ENCODE measurements around the gene TXNRD2. TPM values are rescaled to one million over a fixed set of nuclear protein-coding genes. Genes with fewer than 3 reads are reported as not detected.

TXNRD2 gene
- total RNA-seq, 1 donor from 2014 or later = 22.2 TPM

GRCh38 chr22:19976671-19977070, 35.1 kb upstream of the TXNRD2 start:
- peaks cover 8% of the 10 kb centered on the region for H3K27me3 Mint-ChIP-seq (ENCODE audit: low read depth)
- peaks cover 15% of the 10 kb centered on the region for H3K4me1 Mint-ChIP-seq
- DNase-seq (ENCODE audit: low read depth, low spot score) = no peak
- no peak overlapping the region for H3K4me3 Mint-ChIP-seq
- H3K36me3 Mint-ChIP-seq (ENCODE audit: low read depth) = peaks cover 10% of the 10 kb centered on the region
- H3K9me3 Mint-ChIP-seq = no peaks in the 10 kb centered on the region
- H3K27ac Mint-ChIP-seq (ENCODE audit: unreplicated experiment) = no peak overlapping the region
- TF ChIP-seq, protein P1, sequence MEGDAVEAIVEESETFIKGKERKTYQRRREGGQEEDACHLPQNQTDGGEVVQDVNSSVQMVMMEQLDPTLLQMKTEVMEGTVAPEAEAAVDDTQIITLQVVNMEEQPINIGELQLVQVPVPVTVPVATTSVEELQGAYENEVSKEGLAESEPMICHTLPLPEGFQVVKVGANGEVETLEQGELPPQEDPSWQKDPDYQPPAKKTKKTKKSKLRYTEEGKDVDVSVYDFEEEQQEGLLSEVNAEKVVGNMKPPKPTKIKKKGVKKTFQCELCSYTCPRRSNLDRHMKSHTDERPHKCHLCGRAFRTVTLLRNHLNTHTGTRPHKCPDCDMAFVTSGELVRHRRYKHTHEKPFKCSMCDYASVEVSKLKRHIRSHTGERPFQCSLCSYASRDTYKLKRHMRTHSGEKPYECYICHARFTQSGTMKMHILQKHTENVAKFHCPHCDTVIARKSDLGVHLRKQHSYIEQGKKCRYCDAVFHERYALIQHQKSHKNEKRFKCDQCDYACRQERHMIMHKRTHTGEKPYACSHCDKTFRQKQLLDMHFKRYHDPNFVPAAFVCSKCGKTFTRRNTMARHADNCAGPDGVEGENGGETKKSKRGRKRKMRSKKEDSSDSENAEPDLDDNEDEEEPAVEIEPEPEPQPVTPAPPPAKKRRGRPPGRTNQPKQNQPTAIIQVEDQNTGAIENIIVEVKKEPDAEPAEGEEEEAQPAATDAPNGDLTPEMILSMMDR (conservative IDR thresholded peaks at IDR 0.05) = no peak

DNA sequence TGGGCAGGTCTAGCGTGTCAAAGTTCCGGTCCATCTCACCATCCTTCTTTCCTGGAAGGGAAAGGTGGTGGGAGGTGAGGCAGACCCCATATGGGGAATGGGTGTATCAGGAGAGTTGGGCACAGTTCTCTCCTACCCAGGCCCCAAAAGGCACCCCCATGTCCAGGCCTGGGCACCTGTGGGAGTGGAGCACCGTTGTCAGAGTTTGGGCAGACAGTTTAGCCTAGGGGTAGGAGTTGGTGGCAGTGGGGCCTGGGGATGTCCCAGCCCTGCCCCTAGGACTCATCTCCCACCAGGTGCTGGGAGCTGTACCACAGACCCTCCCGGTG, 34.1 kb upstream of the TXNRD2 start:
- DNase-seq (ENCODE audit: low read depth, low spot score) = no peak
- Mint-ChIP-seq H3K27me3 (ENCODE audit: low read depth) (peaks cover 8% of the 10 kb centered on the region), H3K4me1 (peaks cover 18% of the 10 kb centered on the region), H3K4me3 (no peak overlapping the region), H3K36me3 (ENCODE audit: low read depth) (peaks cover 10% of the 10 kb centered on the region), H3K9me3 (no peaks in the 10 kb centered on the region), H3K27ac (ENCODE audit: unreplicated experiment) (peak overlapping the region; percentile 80)
- TF ChIP-seq, protein P1 (conservative IDR thresholded peaks at IDR 0.05) = no peak

DNA sequence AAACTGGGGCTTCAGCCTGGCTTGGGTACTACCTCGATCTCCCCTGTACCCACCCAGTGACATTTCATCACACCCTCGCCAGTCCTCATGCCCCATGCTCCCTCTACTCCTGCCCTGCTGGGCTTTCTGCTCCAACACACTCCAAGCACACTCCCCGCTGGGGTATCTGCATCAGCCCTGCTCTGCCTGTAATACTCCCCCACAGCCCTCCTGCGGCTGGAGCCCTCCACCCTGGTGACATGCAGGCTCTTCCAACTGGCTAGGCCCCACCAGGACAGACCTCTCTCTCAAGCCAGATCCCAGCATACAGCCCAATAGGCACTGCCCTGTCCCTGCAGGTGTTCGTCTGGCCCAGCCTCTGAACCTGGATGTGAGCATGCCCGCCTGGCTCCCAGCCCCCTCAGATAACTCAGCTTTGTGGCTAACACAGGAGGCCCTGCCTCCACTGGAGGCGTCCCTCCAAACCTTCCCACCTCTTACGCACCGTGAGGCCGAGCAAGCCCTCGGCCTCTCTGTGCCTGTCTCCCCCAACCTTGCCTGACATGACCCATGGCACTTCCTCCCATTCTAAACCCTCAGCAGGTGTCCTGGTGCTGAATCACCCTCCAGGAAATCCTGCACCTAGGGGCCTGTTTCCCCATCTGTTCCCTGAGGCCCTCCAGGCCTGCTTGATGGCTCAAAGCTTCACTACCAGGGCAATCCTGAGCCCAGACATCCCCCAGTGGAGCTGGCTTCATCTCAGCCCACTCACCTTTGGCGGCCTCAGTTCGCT, 33.5 kb upstream of the TXNRD2 start:
- H3K36me3 Mint-ChIP-seq (ENCODE audit: low read depth) = peaks cover 12% of the 10 kb centered on the region
- TF ChIP-seq, protein P1 (conservative IDR thresholded peaks at IDR 0.05) = no peak

DNA sequence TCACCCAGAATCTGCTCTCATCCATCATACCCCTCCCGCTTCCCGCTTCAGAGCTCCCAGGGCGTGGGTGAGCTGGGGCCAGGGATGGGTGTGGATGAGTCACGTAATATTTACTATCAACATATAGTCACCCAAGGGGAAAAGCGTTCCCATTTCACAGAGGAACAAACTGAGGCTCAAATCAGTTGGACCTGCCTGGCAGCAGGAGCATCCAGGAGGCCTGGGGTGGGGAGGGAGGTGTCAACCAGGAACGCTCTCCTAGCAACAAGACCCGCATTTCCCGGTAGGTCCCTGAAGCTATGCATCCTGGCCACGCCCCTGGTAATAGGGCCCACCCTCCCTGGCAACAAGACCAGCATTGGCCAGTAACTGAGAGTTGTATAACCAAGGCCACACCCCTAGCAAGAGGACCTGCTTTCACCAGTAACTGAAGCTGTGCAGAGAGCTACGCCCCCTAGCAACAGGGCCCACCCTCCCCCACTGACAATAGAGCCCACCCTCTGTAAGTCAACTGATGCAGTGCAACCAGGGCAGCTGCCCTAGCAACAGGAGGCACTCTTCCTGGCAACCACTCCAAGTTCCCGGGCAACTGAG, 32.7 kb upstream of the TXNRD2 start:
- H3K4me1 Mint-ChIP-seq = peaks cover 21% of the 10 kb centered on the region
- H3K36me3 Mint-ChIP-seq (ENCODE audit: low read depth) = peaks cover 12% of the 10 kb centered on the region
- TF ChIP-seq, protein P1 (conservative IDR thresholded peaks at IDR 0.05) = no peak
- peak overlapping the region; percentile 80 for H3K27ac Mint-ChIP-seq (ENCODE audit: unreplicated experiment)
- no peaks in the 10 kb centered on the region for H3K9me3 Mint-ChIP-seq
- peak; percentile 68 for DNase-seq (ENCODE audit: low read depth, low spot score)
- H3K4me3 Mint-ChIP-seq = peak overlapping the region; percentile 80
- peaks cover 8% of the 10 kb centered on the region for H3K27me3 Mint-ChIP-seq (ENCODE audit: low read depth)

More for the DNA sequence above, 33.5 kb upstream of the TXNRD2 start:
- H3K4me3 Mint-ChIP-seq = peak overlapping the region; percentile 80
- peak overlapping the region; percentile 80 for H3K27ac Mint-ChIP-seq (ENCODE audit: unreplicated experiment)
- H3K9me3 Mint-ChIP-seq = no peaks in the 10 kb centered on the region
- peaks cover 21% of the 10 kb centered on the region for H3K4me1 Mint-ChIP-seq
- H3K27me3 Mint-ChIP-seq (ENCODE audit: low read depth) = peaks cover 8% of the 10 kb centered on the region
- DNase-seq (ENCODE audit: low read depth, low spot score) = no peak

GRCh38 chr22:19973551-19974267, 32.1 kb upstream of the TXNRD2 start:
- H3K27ac Mint-ChIP-seq (ENCODE audit: unreplicated experiment) = no peak overlapping the region
- TF ChIP-seq, protein P1 (conservative IDR thresholded peaks at IDR 0.05) = no peak
- peak overlapping the region; percentile 80 for H3K4me3 Mint-ChIP-seq
- peaks cover 8% of the 10 kb centered on the region for H3K27me3 Mint-ChIP-seq (ENCODE audit: low read depth)
- no peaks in the 10 kb centered on the region for H3K9me3 Mint-ChIP-seq
- peaks cover 21% of the 10 kb centered on the region for H3K4me1 Mint-ChIP-seq
- DNase-seq (ENCODE audit: low read depth, low spot score) = no peak
- peaks cover 10% of the 10 kb centered on the region for H3K36me3 Mint-ChIP-seq (ENCODE audit: low read depth)
